Raji (cell line): ENCODE data around the gene UNC13A.

Source experiments
- POLR2A ChIP-seq: IDR thresholded peaks from 2 replicates; pipeline ENCODE4 v1.6.1; 2011; ENCODE audit warnings: low read depth, low read length, control low read depth; ENCODE audit not compliant: insufficient read depth

The UNC13A gene

GRCh38 chr19:17687857-17688784 lies at the start of gene UNC13A:
Gene UNC13A, minus strand, starts transcription at chr19:17688354. Its CDS starts 155 bp downstream, at chr19:17688199.
- no peak for TF ChIP-seq POLR2A

- no peak for TF ChIP-seq POLR2A
These were observed 49.6 kb upstream of the UNC13A start for GRCh38 chr19:17737690-17738153.

- TF ChIP-seq POLR2A, result no peak
These were observed 47.3 kb upstream of the UNC13A start for GRCh38 chr19:17735410-17735809.

- no peak for TF ChIP-seq POLR2A
These were observed 46.0 kb upstream of the UNC13A start for GRCh38 chr19:17734146-17734545.

GRCh38 chr19:17733127-17733526 lies 45.0 kb upstream of the UNC13A start:
- TF ChIP-seq POLR2A, result no peak

- no peak for TF ChIP-seq POLR2A
These were observed 39.7 kb upstream of the UNC13A start for GRCh38 chr19:17727843-17728242.

GRCh38 chr19:17726964-17727773 lies 39.0 kb upstream of the UNC13A start:
- TF ChIP-seq POLR2A, result no peak

- TF ChIP-seq POLR2A, result no peak
These were observed 38.1 kb upstream of the UNC13A start for GRCh38 chr19:17726136-17726741.

GRCh38 chr19:17725422-17726078 lies 37.4 kb upstream of the UNC13A start:
- TF ChIP-seq POLR2A, result no peak

- no peak for TF ChIP-seq POLR2A
These were observed 36.5 kb upstream of the UNC13A start for GRCh38 chr19:17724655-17725054.

GRCh38 chr19:17722655-17723240 lies 34.6 kb upstream of the UNC13A start:
- TF ChIP-seq POLR2A, result no peak

- TF ChIP-seq POLR2A, result no peak
These were observed 33.7 kb upstream of the UNC13A start for GRCh38 chr19:17721821-17722220.

- no peak for TF ChIP-seq POLR2A
These were observed 33.0 kb upstream of the UNC13A start for GRCh38 chr19:17721111-17721628.

GRCh38 chr19:17720440-17720839 lies 32.3 kb upstream of the UNC13A start:
- TF ChIP-seq POLR2A, result no peak
